ENCODE data around the gene RTF1. TPM values are rescaled to one million over a fixed set of nuclear protein-coding genes. Genes with fewer than 3 reads are reported as not detected.

Gene RTF1
- total RNA-seq, 1 donor from 2014 or later = 27.1 TPM

GRCh38 chr15:41506796-41507341 lies 90.0 kb downstream of the RTF1 start:
- Histone ChIP-seq H3K4me1 (peaks cover 20% of the 10 kb centered on the region), H3K27me3 (ENCODE audit: low read depth) (peaks cover 31% of the 10 kb centered on the region), H3K4me3 (no peak overlapping the region), H3K36me3 (no peaks in the 10 kb centered on the region), H3K27ac (no peak overlapping the region), H3K9me3 (no peaks in the 10 kb centered on the region)
- intact Hi-C loops (cut with DNase I) = no loop called here
- TF ChIP-seq, protein P1, sequence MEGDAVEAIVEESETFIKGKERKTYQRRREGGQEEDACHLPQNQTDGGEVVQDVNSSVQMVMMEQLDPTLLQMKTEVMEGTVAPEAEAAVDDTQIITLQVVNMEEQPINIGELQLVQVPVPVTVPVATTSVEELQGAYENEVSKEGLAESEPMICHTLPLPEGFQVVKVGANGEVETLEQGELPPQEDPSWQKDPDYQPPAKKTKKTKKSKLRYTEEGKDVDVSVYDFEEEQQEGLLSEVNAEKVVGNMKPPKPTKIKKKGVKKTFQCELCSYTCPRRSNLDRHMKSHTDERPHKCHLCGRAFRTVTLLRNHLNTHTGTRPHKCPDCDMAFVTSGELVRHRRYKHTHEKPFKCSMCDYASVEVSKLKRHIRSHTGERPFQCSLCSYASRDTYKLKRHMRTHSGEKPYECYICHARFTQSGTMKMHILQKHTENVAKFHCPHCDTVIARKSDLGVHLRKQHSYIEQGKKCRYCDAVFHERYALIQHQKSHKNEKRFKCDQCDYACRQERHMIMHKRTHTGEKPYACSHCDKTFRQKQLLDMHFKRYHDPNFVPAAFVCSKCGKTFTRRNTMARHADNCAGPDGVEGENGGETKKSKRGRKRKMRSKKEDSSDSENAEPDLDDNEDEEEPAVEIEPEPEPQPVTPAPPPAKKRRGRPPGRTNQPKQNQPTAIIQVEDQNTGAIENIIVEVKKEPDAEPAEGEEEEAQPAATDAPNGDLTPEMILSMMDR (IDR thresholded peaks at IDR 0.05) = no peak
- ATAC-seq (no peak), DNase-seq (no peak)

DNA sequence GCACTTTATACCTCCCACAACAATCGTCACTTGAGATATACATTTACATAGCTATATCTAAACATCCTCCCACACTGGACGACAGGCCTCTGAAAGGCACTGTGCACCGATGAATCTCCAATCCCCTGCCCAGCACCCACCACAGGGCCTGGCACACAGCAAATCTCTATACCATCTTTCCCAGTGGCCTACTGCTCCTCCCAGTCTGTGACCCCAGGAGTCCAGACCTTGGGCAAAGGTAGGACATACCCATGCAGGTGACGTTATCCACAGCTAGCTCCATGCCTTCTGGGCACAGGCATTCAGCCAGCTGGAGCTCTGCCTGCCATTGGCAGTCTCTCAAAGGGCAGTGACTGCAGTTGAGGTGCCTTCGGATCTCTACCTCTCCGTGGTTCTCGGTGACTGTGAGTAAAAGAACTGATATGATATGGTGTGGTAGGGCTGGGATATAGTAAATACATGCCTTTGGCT lies 91.0 kb downstream of the RTF1 start:
- no peak overlapping the region for H3K27ac ChIP-seq
- TF ChIP-seq, protein P1 (IDR thresholded peaks at IDR 0.05) = no peak
- H3K27me3 ChIP-seq (ENCODE audit: low read depth) = peaks cover 31% of the 10 kb centered on the region
- H3K4me1 ChIP-seq = peaks cover 20% of the 10 kb centered on the region
- H3K9me3 ChIP-seq = no peaks in the 10 kb centered on the region
- DNase-seq (no peak), ATAC-seq (peak in 1 of 2 donors; percentile 25)
- no peaks in the 10 kb centered on the region for H3K36me3 ChIP-seq
- intact Hi-C loops (cut with DNase I) = no loop called here
- no peak overlapping the region for H3K4me3 ChIP-seq

GRCh38 chr15:41510728-41511127 lies 93.8 kb downstream of the RTF1 start:
- DNase-seq (no peak), ATAC-seq (no peak)
- peaks cover 36% of the 10 kb centered on the region for H3K27me3 ChIP-seq (ENCODE audit: low read depth)
- H3K27ac ChIP-seq = no peak overlapping the region
- H3K4me3 ChIP-seq = no peak overlapping the region
- TF ChIP-seq, protein P1 (IDR thresholded peaks at IDR 0.05) = no peak
- intact Hi-C loops (cut with DNase I) = no loop called here
- H3K4me1 ChIP-seq = peaks cover 30% of the 10 kb centered on the region
- no peaks in the 10 kb centered on the region for H3K9me3 ChIP-seq
- no peaks in the 10 kb centered on the region for H3K36me3 ChIP-seq

DNA sequence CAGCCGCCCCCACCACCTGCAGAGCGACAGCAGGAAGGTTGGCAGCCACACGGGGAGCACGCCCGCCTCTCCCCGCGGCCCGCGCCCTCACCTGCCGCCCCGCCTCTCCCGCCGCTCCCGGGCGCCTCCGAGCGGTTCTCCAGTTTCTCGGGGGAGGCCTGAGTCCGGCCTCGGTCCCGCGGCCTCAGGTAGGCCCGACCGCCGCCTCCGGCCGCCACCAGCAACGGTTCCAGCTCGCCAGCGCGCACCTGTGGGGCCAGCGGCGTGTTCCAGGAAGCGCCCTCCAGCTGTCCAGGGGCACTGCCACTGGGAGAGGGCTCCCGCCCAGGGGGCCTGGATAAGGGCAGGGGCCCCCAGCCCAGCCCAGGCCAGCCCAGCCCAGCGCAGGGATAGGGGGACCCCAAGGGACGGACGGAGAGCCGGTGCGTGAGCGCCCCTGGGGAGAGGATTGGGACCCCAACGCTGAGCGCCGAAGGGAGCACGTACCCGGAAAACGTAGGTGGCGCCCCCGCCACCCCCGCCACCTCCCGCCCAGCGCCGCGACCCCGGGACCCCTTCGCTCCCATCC lies 94.5 kb downstream of the RTF1 start:
- Histone ChIP-seq H3K36me3 (no peaks in the 10 kb centered on the region), H3K27me3 (ENCODE audit: low read depth) (peaks cover 36% of the 10 kb centered on the region), H3K9me3 (no peaks in the 10 kb centered on the region), H3K27ac (no peak overlapping the region), H3K4me1 (peaks cover 30% of the 10 kb centered on the region), H3K4me3 (peak overlapping the region; percentile 56)
- TF ChIP-seq, protein P1 (IDR thresholded peaks at IDR 0.05) = no peak
- DNase-seq = no peak
- intact Hi-C loops (cut with DNase I) = no loop called here
- peak; percentile 23 to 27 for ATAC-seq

GRCh38 chr15:41511899-41512369 lies 95.0 kb downstream of the RTF1 start:
- no peaks in the 10 kb centered on the region for H3K9me3 ChIP-seq
- H3K27ac ChIP-seq = no peak overlapping the region
- peaks cover 30% of the 10 kb centered on the region for H3K4me1 ChIP-seq
- peak; percentile 7 to 35 for ATAC-seq
- peak overlapping the region; percentile 56 for H3K4me3 ChIP-seq
- TF ChIP-seq, protein P1 (IDR thresholded peaks at IDR 0.05) = no peak
- DNase-seq = no peak
- no peaks in the 10 kb centered on the region for H3K36me3 ChIP-seq
- peaks cover 36% of the 10 kb centered on the region for H3K27me3 ChIP-seq (ENCODE audit: low read depth)
- intact Hi-C loops (cut with DNase I) = no loop called here

All from lower lobe of right lung (tissue), 2 donors.